ENCODE data around the gene HEMGN. TPM values are rescaled to one million over a fixed set of nuclear protein-coding genes. Genes with fewer than 3 reads are reported as not detected.
A peak's percentile ranks its signal among the peaks of the same experiment; 100 is the strongest.

Gene HEMGN
- not detected for polyA plus RNA-seq (2013, experiment 1 of 2)
- polyA plus RNA-seq (2013, experiment 2 of 2) = not detected

GRCh38 chr9:97938081-97938644, at the start of gene HEMGN:
HEMGN (minus strand) TSS chr9:97938172; CDS start chr9:97938136, 36 bp downstream.
- no peak within 1 kb of the TSS for H4K91ac ChIP-seq (ENCODE audit: low read length)
- peaks cover 68 to 71% of the 10 kb centered on the region in 2 experiments for H3K27me3 ChIP-seq (ENCODE audit: control insufficient read depth in 1 of 2, insufficient read depth in 1 of 2, low read length in 2 of 2)
- no peak within 1 kb of the TSS for H4K8ac ChIP-seq (ENCODE audit: low read length)
- H2BK5ac ChIP-seq (ENCODE audit: low read depth, low read length, poor library complexity, severe bottlenecking) = no peak within 1 kb of the TSS
- no peak within 1 kb of the TSS for H2AFZ ChIP-seq (ENCODE audit: low read depth, low read length)
- H3K4me2 ChIP-seq (ENCODE audit: low read length, poor library complexity, severe bottlenecking) = no peak within 1 kb of the TSS
- no peak within 1 kb of the TSS for H2BK120ac ChIP-seq (ENCODE audit: low read depth, low read length)
- no peak for DNase-seq
- no peak within 1 kb of the TSS for H3K23ac ChIP-seq (ENCODE audit: low read length in 2 of 2)
- H2BK15ac ChIP-seq (ENCODE audit: low read depth, poor library complexity, severe bottlenecking) = no peak within 1 kb of the TSS
- no peak within 1 kb of the TSS for H3K4me3 ChIP-seq (ENCODE audit: insufficient read depth in 1 of 2, low read depth in 1 of 2, low read length in 2 of 2)
- no peak within 1 kb of the TSS for H3K4ac ChIP-seq (ENCODE audit: low read depth in 1 of 2, low read length in 2 of 2)
- H3K14ac ChIP-seq (ENCODE audit: low read length in 2 of 2) = no peak within 1 kb of the TSS
- H3K79me1 ChIP-seq (replicated peaks; ENCODE audit: low read length, poor library complexity, severe bottlenecking) = no peaks in the 10 kb centered on the region
- no peaks in the 10 kb centered on the region for H3K9me3 ChIP-seq (ENCODE audit: control insufficient read depth, low read length)
- WGBS = 100% methylated on average over 2 of the region's 3 CpGs
- H3K9ac ChIP-seq (ENCODE audit: low read length) = no peak within 1 kb of the TSS
- H2BK12ac ChIP-seq (ENCODE audit: low read length in 2 of 2) = no peak within 1 kb of the TSS
- H3K36me3 ChIP-seq (ENCODE audit: control insufficient read depth in 1 of 2, insufficient read depth in 2 of 2, low read depth in 1 of 2, low read length in 2 of 2) = no peaks in the 10 kb centered on the region
- H2AK5ac ChIP-seq (ENCODE audit: low read length, severe bottlenecking) = no peak within 1 kb of the TSS
- no peak within 1 kb of the TSS for H3K27ac ChIP-seq (ENCODE audit: low read length, poor library complexity, severe bottlenecking)
- no peak within 1 kb of the TSS for H3K18ac ChIP-seq (ENCODE audit: low read depth in 1 of 2, low read length in 2 of 2)
- H3K4me1 ChIP-seq (ENCODE audit: control insufficient read depth, insufficient read depth, low read depth, low read length) = no peaks in the 10 kb centered on the region

- no peak overlapping the region for H2BK15ac ChIP-seq (ENCODE audit: low read depth, poor library complexity, severe bottlenecking)
- no peak overlapping the region for H3K4ac ChIP-seq (ENCODE audit: low read depth in 1 of 2, low read length in 2 of 2)
- no peaks in the 10 kb centered on the region for H3K27me3 ChIP-seq (ENCODE audit: control insufficient read depth in 1 of 2, insufficient read depth in 1 of 2, low read length in 2 of 2)
- H3K27ac ChIP-seq (ENCODE audit: low read length, poor library complexity, severe bottlenecking) = no peak overlapping the region
- H4K91ac ChIP-seq (ENCODE audit: low read length) = no peak overlapping the region
- H3K4me3 ChIP-seq (ENCODE audit: insufficient read depth in 1 of 2, low read depth in 1 of 2, low read length in 2 of 2) = no peak overlapping the region
- no peak overlapping the region for H3K18ac ChIP-seq (ENCODE audit: low read depth in 1 of 2, low read length in 2 of 2)
- H3K14ac ChIP-seq (ENCODE audit: low read length in 2 of 2) = no peak overlapping the region
- no peak overlapping the region for H2BK120ac ChIP-seq (ENCODE audit: low read depth, low read length)
- H3K23ac ChIP-seq (ENCODE audit: low read length in 2 of 2) = no peak overlapping the region
- no peak overlapping the region for H2BK12ac ChIP-seq (ENCODE audit: low read length in 2 of 2)
- 93% methylated on average over 2 of the region's 5 CpGs for WGBS
- no peaks in the 10 kb centered on the region for H3K36me3 ChIP-seq (ENCODE audit: control insufficient read depth in 1 of 2, insufficient read depth in 2 of 2, low read depth in 1 of 2, low read length in 2 of 2)
- H3K9ac ChIP-seq (ENCODE audit: low read length) = no peak overlapping the region
- H4K8ac ChIP-seq (ENCODE audit: low read length) = no peak overlapping the region
- no peak overlapping the region for H2AK5ac ChIP-seq (ENCODE audit: low read length, severe bottlenecking)
- DNase-seq = no peak
- no peaks in the 10 kb centered on the region for H3K9me3 ChIP-seq (ENCODE audit: control insufficient read depth, low read length)
- H3K4me2 ChIP-seq (ENCODE audit: low read length, poor library complexity, severe bottlenecking) = no peak overlapping the region
- H3K79me1 ChIP-seq (replicated peaks; ENCODE audit: low read length, poor library complexity, severe bottlenecking) = peaks cover 3% of the 10 kb centered on the region
- no peak overlapping the region for H2AFZ ChIP-seq (ENCODE audit: low read depth, low read length)
- peaks cover 18% of the 10 kb centered on the region for H3K4me1 ChIP-seq (ENCODE audit: control insufficient read depth, insufficient read depth, low read depth, low read length)
- H2BK5ac ChIP-seq (ENCODE audit: low read depth, low read length, poor library complexity, severe bottlenecking) = no peak overlapping the region
Measured at GRCh38 chr9:97987487-97987886, 49.5 kb upstream of the HEMGN start.

- DNase-seq = peak; percentile 34
- Histone ChIP-seq H3K27me3 (ENCODE audit: control insufficient read depth in 1 of 2, insufficient read depth in 1 of 2, low read length in 2 of 2) (peaks cover 0 to 3% of the 10 kb centered on the region in 2 experiments), H2AFZ (ENCODE audit: low read depth, low read length) (peak overlapping the region; percentile 53), H3K4me1 (ENCODE audit: control insufficient read depth, insufficient read depth, low read depth, low read length) (peaks cover 18% of the 10 kb centered on the region), H4K91ac (ENCODE audit: low read length) (peak overlapping the region; percentile 80), H3K36me3 (ENCODE audit: control insufficient read depth in 1 of 2, insufficient read depth in 2 of 2, low read depth in 1 of 2, low read length in 2 of 2) (no peaks in the 10 kb centered on the region), H2AK5ac (ENCODE audit: low read length, severe bottlenecking) (no peak overlapping the region), H3K9ac (ENCODE audit: low read length) (peak overlapping the region; percentile 95), H3K14ac (ENCODE audit: low read length in 2 of 2) (peak overlapping the region in 1 of 2 experiments; percentile 65), H3K18ac (ENCODE audit: low read depth in 1 of 2, low read length in 2 of 2) (peak overlapping the region; percentile 70 to 100), H2BK15ac (ENCODE audit: low read depth, poor library complexity, severe bottlenecking) (peak overlapping the region; percentile 28), H3K23ac (ENCODE audit: low read length in 2 of 2) (peak overlapping the region in 1 of 2 experiments; percentile 40), H3K4me2 (ENCODE audit: low read length, poor library complexity, severe bottlenecking) (peak overlapping the region; percentile 52), H3K4ac (ENCODE audit: low read depth in 1 of 2, low read length in 2 of 2) (peak overlapping the region in 1 of 2 experiments; percentile 87), H2BK120ac (ENCODE audit: low read depth, low read length) (peak overlapping the region; percentile 96), H4K8ac (ENCODE audit: low read length) (peak overlapping the region; percentile 92), H3K9me3 (ENCODE audit: control insufficient read depth, low read length) (no peaks in the 10 kb centered on the region), H3K27ac (ENCODE audit: low read length, poor library complexity, severe bottlenecking) (no peak overlapping the region), H2BK12ac (ENCODE audit: low read length in 2 of 2) (peak overlapping the region in 1 of 2 experiments; percentile 83), H3K4me3 (ENCODE audit: insufficient read depth in 1 of 2, low read depth in 1 of 2, low read length in 2 of 2) (peak overlapping the region; percentile 85 to 99), H3K79me1 (replicated peaks; ENCODE audit: low read length, poor library complexity, severe bottlenecking) (peaks cover 3% of the 10 kb centered on the region), H2BK5ac (ENCODE audit: low read depth, low read length, poor library complexity, severe bottlenecking) (no peak overlapping the region)
- 17% methylated on average over 58 of the region's 59 CpGs for WGBS
Measured at GRCh38 chr9:97985058-97985861, 47.3 kb upstream of the HEMGN start.

Measured in mesenchymal stem cell (in vitro differentiated cells and primary cell).